Psoas muscle (tissue), 8 donors: ENCODE data around the gene CHFR. TPM values are rescaled to one million over a fixed set of nuclear protein-coding genes. Genes with fewer than 3 reads are reported as not detected.

ENCODE experiments used
- ATAC-seq, 4 donors: fragments of 200-7000 bp; cut with Tn5 transposase; one replicate each; pipeline ENCODE4 v1.9.1; 2020; ENCODE audit warnings: moderate library complexity in 3 of 4, mild to moderate bottlenecking in 2 of 4
- DNase-seq, 2 donors: peaks; one replicate each; pipeline ENCODE4 v3.0.0-alpha.2; 2020
- H3K27ac ChIP-seq: fragments of 200-600 bp; one replicate; pipeline ENCODE4 v1.8.0; 2022
- H3K27me3 ChIP-seq, 3 donors: fragments of 200-600 bp in 1 of 3; one replicate each; pipeline versions ENCODE4 v1.6.1 to v1.8.0; 2013 to 2022; ENCODE audit warnings: low read length in 2 of 3, mild to moderate bottlenecking in 2 of 3, moderate library complexity in 1 of 3; ENCODE audit not compliant: insufficient read depth in 3 of 3
- H3K36me3 ChIP-seq, 2 donors: fragments of 200-600 bp in 1 of 2; one replicate each; pipeline versions ENCODE4 v1.6.1 to v1.8.0; 2013 to 2022; ENCODE audit warnings: low read depth in 1 of 2, mild to moderate bottlenecking in 1 of 2, moderate library complexity in 1 of 2; ENCODE audit not compliant: insufficient read depth in 1 of 2
- H3K4me1 ChIP-seq: fragments of 200-600 bp; one replicate; pipeline ENCODE4 v1.8.0; 2022
- H3K4me3 ChIP-seq: fragments of 200-600 bp; one replicate; pipeline ENCODE4 v1.8.0; 2022; ENCODE audit warnings: mild to moderate bottlenecking
- H3K9me3 ChIP-seq: fragments of 200-600 bp; one replicate; pipeline ENCODE4 v1.8.0; 2022
- CTCF ChIP-seq: fragments of 200-600 bp; IDR thresholded peaks from one replicate; pipeline ENCODE4 v1.8.0; 2022; ENCODE audit warnings: antibody characterized with exemption
- WGBS, 3 donors: extraction: QIAGEN DNeasy Blood & Tissue Kit; methylation state at CpG; one replicate each; pipeline versions ENCODE4 v1.1.6 to v1.1.7; 2013; 5-methylcytosine and 5-hydroxymethylcytosine counted together
- intact Hi-C, 2 donors: fragments of 100-400 bp; cut with DNase I; formaldehyde crosslinking; loops; one replicate each; pipeline versions ENCODE4 v1.11.0 to v1.14.2; 2022
- polyA plus RNA-seq, 3 donors: library from polyadenylated mRNA; stranded (reverse); fragments of 200-250 nt; gene quantifications; one replicate each; pipeline ENCODE4 v1.2.3, GENCODE V29; 2013
- total RNA-seq, 4 donors: library from RNA; stranded (reverse); fragmentation: NEBNext Ultra II Directional in 2 of 4; extraction: Animal tissue kit (Norgen Biotek cat#: 25700) in 2 of 4; gene quantifications; one replicate each; pipeline versions ENCODE4 v1.2.1 to v1.2.4, GENCODE V29; 2021 to 2023
- donor health status: healthy with polysubstance abuse.
- donor health status: DM: no; HTN: no; CAD: no; lungs with moderate emphysema.
- donor health status: Bipolar disorder and iron deficiency.
- donor health status: healthy.
- donor health status: DM: yes; HTN: yes; CAD: no.
- donor health status: DM: no; HTN: no; CAD: no.
- donor health status: DM: no; HTN: no; CAD: no.
- donor health status: DM: yes; HTN: yes; CAD: no.

CHFR gene
- total and polyA plus RNA-seq, 7 donors, result 7.0 to 15.0 (median 9.8) TPM

DNA sequence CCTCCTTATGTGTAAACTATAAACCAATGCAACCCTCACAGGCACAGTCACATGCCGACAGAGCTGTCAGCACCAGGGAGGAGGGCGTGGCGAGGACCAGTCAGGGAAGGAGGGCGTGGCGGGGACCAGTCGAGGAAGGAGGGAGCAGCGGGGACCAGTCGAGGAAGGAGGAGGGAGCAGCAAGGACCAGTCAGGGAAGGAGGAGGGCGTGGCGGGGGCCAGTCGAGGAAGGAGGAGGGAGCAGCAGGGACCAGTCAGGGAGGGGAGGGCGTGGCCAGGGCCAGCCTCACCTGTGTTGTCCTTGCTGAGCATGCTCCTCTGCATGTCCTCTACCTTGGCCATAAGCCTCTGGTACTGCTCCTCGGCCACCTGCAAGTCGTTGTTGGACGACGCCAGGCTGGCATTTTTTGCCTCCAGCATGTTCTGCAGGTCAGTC, 83.0 kb downstream of the CHFR start:
- intact Hi-C loops, result no loop called here
- 83 to 94% (median 86%) methylated on average over 10 to 16 of the region's 16 CpGs for WGBS, 3 donors
- H3K4me3 ChIP-seq, result no peak overlapping the region
- no peaks in the 10 kb centered on the region for H3K9me3 ChIP-seq
- TF ChIP-seq CTCF, result no peak
- DNase-seq, result no peak
- H3K4me1 ChIP-seq, result no peaks in the 10 kb centered on the region
- H3K27ac ChIP-seq, result no peak overlapping the region
- H3K27me3 ChIP-seq, result no peaks in the 10 kb centered on the region
- H3K36me3 ChIP-seq, result peaks cover 3 to 84% of the 10 kb centered on the region in 2 donors
- ATAC-seq, result no peak

- H3K27me3 ChIP-seq, result no peaks in the 10 kb centered on the region
- peak in 3 of 4 donors; percentile 38 to 76 (median 55) for ATAC-seq
These were observed 83.5 kb downstream of the CHFR start for GRCh38 chr12:132803888-132804287.

DNA sequence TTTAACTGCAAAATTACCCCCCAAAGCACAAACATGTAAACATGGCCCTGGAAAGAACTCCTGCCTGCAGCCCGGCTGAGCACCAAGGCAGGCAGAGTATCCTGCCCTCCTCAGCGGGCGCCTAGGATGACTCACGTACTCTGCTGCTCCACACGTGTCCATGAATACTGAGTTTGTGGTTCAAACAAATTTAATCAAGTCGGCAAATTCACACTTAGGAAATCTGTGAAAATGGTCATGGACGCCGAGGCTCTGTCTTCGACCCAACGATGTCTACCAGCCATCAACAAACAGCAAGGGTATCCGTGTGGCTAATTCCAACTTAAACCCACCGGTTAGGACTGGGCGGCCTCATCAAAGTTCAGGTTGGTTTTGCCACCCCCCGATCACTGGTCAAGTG, 84.3 kb downstream of the CHFR start:
- no peak for ATAC-seq
- no peaks in the 10 kb centered on the region for H3K9me3 ChIP-seq
- H3K4me1 ChIP-seq, result no peaks in the 10 kb centered on the region
- intact Hi-C loops, result no loop called here
- peaks cover 9 to 88% of the 10 kb centered on the region in 2 donors for H3K36me3 ChIP-seq
- DNase-seq, result no peak
- H3K4me3 ChIP-seq, result no peak overlapping the region
- H3K27me3 ChIP-seq, result no peaks in the 10 kb centered on the region
- no peak overlapping the region for H3K27ac ChIP-seq
- no peak for TF ChIP-seq CTCF
- 92 to 95% (median 94%) methylated on average over 14 of the region's 14 CpGs for WGBS, 3 donors

More at GRCh38 chr12:132803888-132804287, 83.5 kb downstream of the CHFR start:
- H3K9me3 ChIP-seq, result no peaks in the 10 kb centered on the region
- peak; percentile 49 to 64 for DNase-seq
- peaks cover 7 to 88% of the 10 kb centered on the region in 2 donors for H3K36me3 ChIP-seq
- H3K4me1 ChIP-seq, result no peaks in the 10 kb centered on the region
- TF ChIP-seq CTCF, result no peak
- no peak overlapping the region for H3K27ac ChIP-seq
- intact Hi-C loops, result no loop called here
- no peak overlapping the region for H3K4me3 ChIP-seq
- 75 to 90% (median 86%) methylated on average over 15 of the region's 15 CpGs for WGBS, 3 donors

DNA sequence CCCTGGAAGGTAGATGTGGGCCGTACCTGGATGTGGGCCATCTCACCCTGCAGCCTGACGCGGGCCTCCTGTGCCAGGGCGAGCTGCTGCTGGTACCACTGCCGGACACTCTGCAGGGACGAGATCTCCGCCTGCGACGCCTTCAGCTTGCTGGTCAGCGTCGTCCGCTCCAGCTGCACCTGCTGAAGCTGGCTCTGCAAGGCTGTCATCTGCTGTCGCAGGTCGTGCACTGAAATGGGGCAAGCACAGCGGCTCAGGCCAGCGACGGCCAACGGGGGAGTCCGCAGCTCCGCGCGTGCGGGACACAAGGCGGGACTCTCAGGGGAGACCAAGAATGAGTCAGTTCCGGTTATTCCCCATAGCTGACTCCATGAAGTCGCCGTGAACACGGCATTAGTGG, 85.7 kb downstream of the CHFR start:
- WGBS, 3 donors, result 88 to 92% (median 88%) methylated on average over 28 of the region's 28 CpGs
- Histone ChIP-seq H3K4me3 (no peak overlapping the region), H3K36me3 (peaks cover 9 to 91% of the 10 kb centered on the region in 2 donors), H3K4me1 (no peaks in the 10 kb centered on the region), H3K27me3 (no peaks in the 10 kb centered on the region), H3K9me3 (no peaks in the 10 kb centered on the region), H3K27ac (no peak overlapping the region)
- intact Hi-C loops, result no loop called here
- DNase-seq (no peak), ATAC-seq (no peak)
- TF ChIP-seq CTCF, result no peak

GRCh38 chr12:132798836-132799235, 88.6 kb downstream of the CHFR start:
- WGBS, 3 donors, result 92 to 94% (median 94%) methylated on average over 15 of the region's 15 CpGs
- Histone ChIP-seq H3K36me3 (peaks cover 8 to 97% of the 10 kb centered on the region in 2 donors), H3K9me3 (no peaks in the 10 kb centered on the region), H3K27me3 (no peaks in the 10 kb centered on the region), H3K27ac (no peak overlapping the region), H3K4me3 (no peak overlapping the region), H3K4me1 (no peaks in the 10 kb centered on the region)
- intact Hi-C loops, result no loop called here
- TF ChIP-seq CTCF, result no peak
- no peak for ATAC-seq
- no peak for DNase-seq
